Natural killer cell (primary cell): ENCODE data around the gene BCR. TPM values are rescaled to one million over a fixed set of nuclear protein-coding genes. Genes with fewer than 3 reads are reported as not detected.

Source experiments
- ATAC-seq, 3 donors: fragments of 150-1000 bp in 2 of 3; fragments of 200-7000 bp in 1 of 3; cut with Tn5 transposase; 1 replicate in 1 of 3; 2 replicates in 2 of 3; pipeline ENCODE4 v1.10.0; 2021; ENCODE audit warnings: mild to moderate bottlenecking in 2 of 3, moderate library complexity in 2 of 3
- DNase-seq, 2 donors: peaks; one replicate each; pipeline versions ENCODE4 v3.0.0 to v3.0.0-alpha.2; 2013 to 2021; ENCODE audit warnings: mixed read lengths in 1 of 2
- H3K27ac ChIP-seq: one replicate; pipeline ENCODE4 v1.5.1; 2013; ENCODE audit warnings: mild to moderate bottlenecking, low read length
- H3K27me3 ChIP-seq: one replicate; pipeline ENCODE4 v1.6.1; 2013; ENCODE audit warnings: low read length; ENCODE audit not compliant: control insufficient read depth, insufficient read depth
- H3K36me3 ChIP-seq: one replicate; pipeline ENCODE4 v1.6.1; 2013; ENCODE audit warnings: low read length; ENCODE audit not compliant: control insufficient read depth, insufficient read depth
- H3K4me1 ChIP-seq: one replicate; pipeline ENCODE4 v1.6.1; 2013; ENCODE audit warnings: low read length; ENCODE audit not compliant: control insufficient read depth, insufficient read depth
- H3K4me3 ChIP-seq: one replicate; pipeline ENCODE4 v1.5.1; 2013; ENCODE audit warnings: low read length
- H3K9me3 ChIP-seq: one replicate; pipeline ENCODE4 v1.6.1; 2013; ENCODE audit warnings: low read length; ENCODE audit not compliant: control insufficient read depth, insufficient read depth
- H3K27ac Mint-ChIP-seq, 2 donors: one replicate each; pipeline ENCODE4 v1.8.0; 2022; ENCODE audit warnings: mild to moderate bottlenecking in 2 of 2, mixed read lengths in 2 of 2, moderate library complexity in 1 of 2
- H3K27me3 Mint-ChIP-seq, 2 donors: one replicate each; pipeline ENCODE4 v1.8.0; 2022; ENCODE audit warnings: low read depth in 2 of 2, mixed read lengths in 2 of 2
- H3K36me3 Mint-ChIP-seq: one replicate; pipeline ENCODE4 v1.8.0; 2022; ENCODE audit warnings: mixed read lengths
- H3K4me1 Mint-ChIP-seq, 2 donors: one replicate each; pipeline ENCODE4 v1.8.0; 2022; ENCODE audit warnings: mixed read lengths in 2 of 2
- H3K4me3 Mint-ChIP-seq: one replicate; pipeline ENCODE4 v1.8.0; 2022; ENCODE audit warnings: mild to moderate bottlenecking, moderate library complexity, mixed read lengths
- H3K9me3 Mint-ChIP-seq, 2 donors: one replicate each; pipeline ENCODE4 v1.8.0; 2022; ENCODE audit warnings: mixed read lengths in 2 of 2
- WGBS: methylation state at CpG from one replicate; pipeline ENCODE4 v1.1.7; 2013; ENCODE audit warnings: missing lambda C conversion rate; ENCODE audit not compliant: insufficient coverage; 5-methylcytosine and 5-hydroxymethylcytosine counted together
- intact Hi-C: fragments of 100-400 bp; cut with micrococcal nuclease; formaldehyde crosslinking; loops from one replicate; pipeline ENCODE4 v1.14.2; 2022
- total RNA-seq, 4 donors: library from RNA; stranded (reverse); fragments of 120-200 nt in 1 of 4; gene quantifications; one replicate each; pipeline versions ENCODE4 v1.2.3 to v1.2.4, GENCODE V29; 2013 to 2022
- TF ChIP-seq, protein P1 (sequence below): fragments of 200-600 bp; IDR thresholded peaks from one replicate; pipeline ENCODE4 v1.8.0; 2022; ENCODE audit warnings: antibody characterized with exemption

The BCR gene
- total RNA-seq, 3 donors from 2014 or later (not counting 1 experiment from before 2014, with no cell fraction given), result 166 to 186 (median 167) TPM

DNA sequence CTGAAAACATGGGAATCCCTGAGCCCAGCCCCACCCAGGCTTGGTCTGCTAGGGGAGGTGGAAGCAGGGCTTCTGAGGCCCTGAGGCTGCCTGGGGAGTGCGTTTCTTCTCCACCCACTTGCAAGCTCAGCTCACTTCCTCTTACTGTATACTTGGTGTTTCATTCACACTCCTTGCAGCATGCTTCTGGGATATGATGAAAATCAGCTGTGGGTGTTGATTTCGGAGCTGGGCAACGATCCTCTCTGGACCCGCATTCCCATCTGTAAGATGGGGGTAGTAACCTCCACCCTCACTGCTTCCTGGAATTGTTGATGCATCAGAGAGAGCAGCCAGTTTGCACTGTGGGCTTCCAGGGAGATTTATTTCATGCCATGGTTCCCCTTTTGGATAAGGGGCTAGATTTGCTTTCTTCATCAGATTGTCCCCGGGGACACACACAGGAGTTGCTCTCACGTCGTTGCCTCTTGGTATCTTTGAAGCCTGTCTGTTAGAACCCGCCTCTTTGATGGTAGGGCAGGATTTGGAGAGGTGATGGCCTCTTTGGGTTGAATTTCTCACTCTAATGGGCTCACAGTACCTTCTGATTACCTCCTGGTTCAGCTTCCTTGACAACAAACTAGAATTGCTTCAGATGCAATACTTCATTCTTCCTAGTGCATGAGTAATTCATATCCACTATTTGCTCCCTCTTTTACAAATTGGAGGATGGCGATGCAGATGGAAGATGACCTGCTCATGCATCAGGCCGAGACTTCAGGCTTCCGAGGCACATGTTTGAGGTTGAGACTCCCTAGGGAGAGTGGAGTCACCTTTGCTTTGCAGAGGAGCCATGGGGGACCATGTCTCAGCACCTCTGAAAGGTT lies 40.4 kb downstream of the BCR start:
- no peak overlapping the region for H3K4me3 ChIP-seq
- no peaks in the 10 kb centered on the region for H3K36me3 ChIP-seq
- Mint-ChIP-seq H3K27me3 (no peaks in the 10 kb centered on the region), H3K9me3 (no peaks in the 10 kb centered on the region), H3K27ac (peak overlapping the region; percentile 92 to 96), H3K4me3 (peak overlapping the region; percentile 88), H3K36me3 (no peaks in the 10 kb centered on the region), H3K4me1 (peaks cover 97 to 100% of the 10 kb centered on the region in 2 donors)
- ATAC-seq (peak; percentile 19 to 59 (median 36)), DNase-seq (peak in 1 of 2 donors; percentile 55)
- H3K27ac ChIP-seq, result peak overlapping the region; percentile 32
- intact Hi-C loops, result loop anchor here (2.0 kb wide), 1 partner anchor 22 kb away; no protein-coding TSS in a partner anchor
- TF ChIP-seq, protein P1, sequence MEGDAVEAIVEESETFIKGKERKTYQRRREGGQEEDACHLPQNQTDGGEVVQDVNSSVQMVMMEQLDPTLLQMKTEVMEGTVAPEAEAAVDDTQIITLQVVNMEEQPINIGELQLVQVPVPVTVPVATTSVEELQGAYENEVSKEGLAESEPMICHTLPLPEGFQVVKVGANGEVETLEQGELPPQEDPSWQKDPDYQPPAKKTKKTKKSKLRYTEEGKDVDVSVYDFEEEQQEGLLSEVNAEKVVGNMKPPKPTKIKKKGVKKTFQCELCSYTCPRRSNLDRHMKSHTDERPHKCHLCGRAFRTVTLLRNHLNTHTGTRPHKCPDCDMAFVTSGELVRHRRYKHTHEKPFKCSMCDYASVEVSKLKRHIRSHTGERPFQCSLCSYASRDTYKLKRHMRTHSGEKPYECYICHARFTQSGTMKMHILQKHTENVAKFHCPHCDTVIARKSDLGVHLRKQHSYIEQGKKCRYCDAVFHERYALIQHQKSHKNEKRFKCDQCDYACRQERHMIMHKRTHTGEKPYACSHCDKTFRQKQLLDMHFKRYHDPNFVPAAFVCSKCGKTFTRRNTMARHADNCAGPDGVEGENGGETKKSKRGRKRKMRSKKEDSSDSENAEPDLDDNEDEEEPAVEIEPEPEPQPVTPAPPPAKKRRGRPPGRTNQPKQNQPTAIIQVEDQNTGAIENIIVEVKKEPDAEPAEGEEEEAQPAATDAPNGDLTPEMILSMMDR, result no peak
- no peaks in the 10 kb centered on the region for H3K27me3 ChIP-seq
- 48% methylated on average over 9 of the region's 11 CpGs for WGBS
- no peaks in the 10 kb centered on the region for H3K9me3 ChIP-seq
- H3K4me1 ChIP-seq, result peaks cover 94% of the 10 kb centered on the region

GRCh38 chr22:23221351-23221804 lies 41.1 kb downstream of the BCR start:
- Mint-ChIP-seq H3K27me3 (no peaks in the 10 kb centered on the region), H3K9me3 (no peaks in the 10 kb centered on the region), H3K36me3 (no peaks in the 10 kb centered on the region), H3K27ac (peak overlapping the region; percentile 92 to 96), H3K4me3 (no peak overlapping the region), H3K4me1 (peaks cover 97 to 100% of the 10 kb centered on the region in 2 donors)
- H3K27me3 ChIP-seq, result no peaks in the 10 kb centered on the region
- H3K27ac ChIP-seq, result no peak overlapping the region
- no peaks in the 10 kb centered on the region for H3K9me3 ChIP-seq
- no peaks in the 10 kb centered on the region for H3K36me3 ChIP-seq
- H3K4me1 ChIP-seq, result peaks cover 97% of the 10 kb centered on the region
- TF ChIP-seq, protein P1, result no peak
- WGBS, result 96% methylated on average over 3 of the region's 3 CpGs
- intact Hi-C loops, result loop anchor here (2.0 kb wide), 1 partner anchor 21 kb away; no protein-coding TSS in a partner anchor
- no peak for ATAC-seq
- DNase-seq, result no peak
- H3K4me3 ChIP-seq, result no peak overlapping the region

GRCh38 chr22:23222033-23222792 lies 41.9 kb downstream of the BCR start:
- ATAC-seq, result no peak
- Mint-ChIP-seq H3K4me3 (peak overlapping the region; percentile 43), H3K4me1 (peaks cover 97 to 100% of the 10 kb centered on the region in 2 donors), H3K9me3 (no peaks in the 10 kb centered on the region), H3K27me3 (no peaks in the 10 kb centered on the region), H3K27ac (peak overlapping the region; percentile 85 to 96), H3K36me3 (no peaks in the 10 kb centered on the region)
- 72% methylated on average over 11 of the region's 11 CpGs for WGBS
- intact Hi-C loops, result no loop called here
- no peaks in the 10 kb centered on the region for H3K9me3 ChIP-seq
- H3K4me1 ChIP-seq, result peaks cover 96% of the 10 kb centered on the region
- no peaks in the 10 kb centered on the region for H3K27me3 ChIP-seq
- no peaks in the 10 kb centered on the region for H3K36me3 ChIP-seq
- H3K4me3 ChIP-seq, result no peak overlapping the region
- H3K27ac ChIP-seq, result no peak overlapping the region
- no peak for DNase-seq
- TF ChIP-seq, protein P1, result no peak
